GM12873 (cell line): ENCODE results near the gene RXRG.
A peak's percentile ranks its signal among the peaks of the same experiment; 100 is the strongest.

Experiments
- TF ChIP-seq, protein P1 (sequence below): IDR thresholded peaks from 2 replicates; pipeline ENCODE4 v1.5.1; 2012; ENCODE audit warnings: low read depth, mild to moderate bottlenecking, moderate library complexity, low read length, control low read depth; ENCODE audit not compliant: insufficient read depth; ENCODE audit errors: missing control alignments

The RXRG gene

DNA sequence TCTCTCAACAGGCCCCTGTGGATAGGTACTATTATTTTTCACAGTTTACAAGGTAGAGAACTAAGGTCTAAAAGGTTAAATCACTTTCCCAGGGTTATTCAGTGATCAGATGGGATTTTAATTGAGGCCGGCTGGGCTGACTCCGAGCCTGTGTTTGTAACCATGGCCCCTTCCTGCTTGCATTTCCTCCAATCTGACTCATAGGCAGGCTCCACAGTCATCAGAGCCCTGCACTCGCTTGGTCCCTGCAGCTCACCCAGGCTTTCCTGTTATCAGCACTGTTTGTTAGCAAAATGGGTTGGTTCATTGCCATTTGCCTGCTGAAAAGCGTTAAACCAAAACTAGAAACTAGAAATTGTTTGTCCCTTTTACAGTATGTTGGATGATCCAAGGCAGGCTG, 47.0 kb downstream of the RXRG start:
- TF ChIP-seq, protein P1, sequence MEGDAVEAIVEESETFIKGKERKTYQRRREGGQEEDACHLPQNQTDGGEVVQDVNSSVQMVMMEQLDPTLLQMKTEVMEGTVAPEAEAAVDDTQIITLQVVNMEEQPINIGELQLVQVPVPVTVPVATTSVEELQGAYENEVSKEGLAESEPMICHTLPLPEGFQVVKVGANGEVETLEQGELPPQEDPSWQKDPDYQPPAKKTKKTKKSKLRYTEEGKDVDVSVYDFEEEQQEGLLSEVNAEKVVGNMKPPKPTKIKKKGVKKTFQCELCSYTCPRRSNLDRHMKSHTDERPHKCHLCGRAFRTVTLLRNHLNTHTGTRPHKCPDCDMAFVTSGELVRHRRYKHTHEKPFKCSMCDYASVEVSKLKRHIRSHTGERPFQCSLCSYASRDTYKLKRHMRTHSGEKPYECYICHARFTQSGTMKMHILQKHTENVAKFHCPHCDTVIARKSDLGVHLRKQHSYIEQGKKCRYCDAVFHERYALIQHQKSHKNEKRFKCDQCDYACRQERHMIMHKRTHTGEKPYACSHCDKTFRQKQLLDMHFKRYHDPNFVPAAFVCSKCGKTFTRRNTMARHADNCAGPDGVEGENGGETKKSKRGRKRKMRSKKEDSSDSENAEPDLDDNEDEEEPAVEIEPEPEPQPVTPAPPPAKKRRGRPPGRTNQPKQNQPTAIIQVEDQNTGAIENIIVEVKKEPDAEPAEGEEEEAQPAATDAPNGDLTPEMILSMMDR, result no peak

- TF ChIP-seq, protein P1, result no peak
Observed at GRCh38 chr1:165395901-165396300, 49.0 kb downstream of the RXRG start.

- TF ChIP-seq, protein P1, result no peak
Observed at GRCh38 chr1:165395478-165395877, 49.4 kb downstream of the RXRG start.

- TF ChIP-seq, protein P1, result peak; percentile 89
Observed at GRCh38 chr1:165392634-165393571, 52.0 kb downstream of the RXRG start.

- TF ChIP-seq, protein P1, result no peak
Observed at GRCh38 chr1:165389609-165390008, 55.3 kb downstream of the RXRG start.

- TF ChIP-seq, protein P1, result no peak
Observed at GRCh38 chr1:165387961-165388360, 57.0 kb downstream of the RXRG start.

GRCh38 chr1:165387505-165387904, 57.4 kb downstream of the RXRG start:
- TF ChIP-seq, protein P1, result no peak
